HepG2 (cell line): ENCODE measurements around the gene ANKRD11. TPM values are rescaled to one million over a fixed set of nuclear protein-coding genes. Genes with fewer than 3 reads are reported as not detected.
A peak's percentile ranks its signal among the peaks of the same experiment; 100 is the strongest.

Experiments used
- ATM ChIP-seq: fragments of 450-650 bp; IDR thresholded peaks from 2 replicates; pipeline ENCODE4 v1.7.1; 2017; ENCODE audit warnings: mild to moderate bottlenecking, borderline replicate concordance
- BCL6 ChIP-seq: IDR thresholded peaks from 2 replicates; pipeline ENCODE4 v1.6.1; 2016; ENCODE audit warnings: missing genetic modification reagents, missing compliant biosample characterization
- GATAD2A ChIP-seq: IDR thresholded peaks from 2 replicates; pipeline ENCODE4 v1.6.1; 2016
- KAT7 ChIP-seq: IDR thresholded peaks from 2 replicates; pipeline ENCODE4 v1.6.1; 2018; ENCODE audit warnings: borderline replicate concordance, missing compliant biosample characterization
- MTA1 ChIP-seq: sonication (generic); formaldehyde crosslinking; IDR thresholded peaks from 2 replicates; pipeline ENCODE4 v1.4.0; 2020; ENCODE audit warnings: missing genetic modification reagents, mild to moderate bottlenecking, borderline replicate concordance
- NFIC ChIP-seq: IDR thresholded peaks from 2 replicates; pipeline ENCODE4 v1.6.1; 2012; ENCODE audit warnings: mild to moderate bottlenecking, low read length, inconsistent platforms
- TCF7L2 ChIP-seq: IDR thresholded peaks from 2 replicates; pipeline ENCODE4 v1.6.1; 2011; ENCODE audit warnings: mild to moderate bottlenecking, low read depth, low read length, moderate library complexity
- TFDP1 ChIP-seq: IDR thresholded peaks from 2 replicates; pipeline ENCODE4 v1.6.1; 2016; ENCODE audit warnings: missing compliant biosample characterization, missing genetic modification reagents, borderline replicate concordance
- THAP11 ChIP-seq: IDR thresholded peaks from 2 replicates; pipeline ENCODE4 v1.6.1; 2016; ENCODE audit warnings: missing biosample characterization, missing genetic modification reagents
- ZFP62 ChIP-seq: sonication (generic); formaldehyde crosslinking; IDR thresholded peaks from 2 replicates; pipeline ENCODE4 v1.4.0; 2020; ENCODE audit warnings: missing genetic modification reagents
- polyA plus RNA-seq, 8 experiments: library from polyadenylated mRNA; depleted of rRNA in 3 of 8; stranded (reverse) in 7 of 8; unstranded in 1 of 8; fragments of >200 nt; fragmentation: Illumina TruSeq in 4 of 8; extraction: Trizol in 4 of 8; gene quantifications; 2 replicates each; pipeline versions ENCODE4 v1.2.1 to v1.2.3, GENCODE V29; 2011 to 2016; ENCODE audit warnings: low read depth in 4 of 8, missing spikeins in 1 of 8, mixed read lengths in 1 of 8; ENCODE audit not compliant: insufficient read depth in 1 of 8
- total RNA-seq, 5 experiments: library from RNA; depleted of rRNA; stranded (reverse); fragments of >200 nt; fragmentation: Illumina TruSeq; extraction: Trizol; gene quantifications; 2 replicates each; pipeline ENCODE4 v1.2.3, GENCODE V29; 2016; ENCODE audit warnings: low read depth in 1 of 5
- TF ChIP-seq, protein P1 (sequence below): sonication (generic); formaldehyde crosslinking; IDR thresholded peaks from 2 replicates; pipeline ENCODE4 v1.5.0; 2020; ENCODE audit warnings: mild to moderate bottlenecking, missing genetic modification reagents
- TF ChIP-seq, protein P2 (sequence below): sonication (generic); formaldehyde crosslinking; IDR thresholded peaks from one replicate; pipeline ENCODE4 v1.5.1; 2020; ENCODE audit warnings: mild to moderate bottlenecking, missing genetic modification reagents; ENCODE audit errors: not compliant biosample characterization
- TF ChIP-seq, protein P3 (sequence below): sonication (generic); formaldehyde crosslinking; IDR thresholded peaks from 2 replicates; pipeline ENCODE4 v1.4.0; 2020; ENCODE audit warnings: missing genetic modification reagents

ANKRD11 gene
- total and polyA plus RNA-seq, 2 of the 13 experiments (the other 11 are each of a cell fraction or from before 2014, with no cell fraction given): 21.4 to 38.4 TPM

DNA sequence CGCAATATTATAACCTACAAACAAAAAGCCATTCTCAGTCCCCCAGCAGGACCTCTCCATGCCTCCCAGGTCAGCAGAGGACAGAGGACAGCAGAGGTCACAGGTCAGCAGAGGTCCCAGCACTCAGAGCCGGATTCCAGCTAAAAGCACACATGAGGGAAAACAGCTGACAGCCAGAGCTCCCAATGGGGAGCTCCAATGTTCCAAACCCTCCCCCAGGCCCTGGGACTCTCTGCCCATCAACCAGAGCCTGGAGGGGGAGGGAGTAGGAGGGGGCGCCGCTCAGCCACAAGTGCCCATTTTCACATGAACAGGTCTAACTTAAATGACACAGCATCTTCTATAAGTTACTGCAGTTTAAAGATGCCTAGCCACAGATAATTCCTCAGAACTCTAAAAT lies 77.5 kb downstream of the ANKRD11 start (continued):
- TF ChIP-seq GATAD2A (CRISPR knock-in tag) (0 out of 2 replicates have a peak, but pooled peaks have one; percentile 28), TCF7L2 (no peak), MTA1 (0 out of 2 replicates have a peak, but pooled peaks have one; percentile 16), THAP11 (CRISPR knock-in tag) (no peak), BCL6 (CRISPR knock-in tag) (peak; percentile 65), TFDP1 (CRISPR knock-in tag) (no peak), KAT7 (CRISPR knock-in tag) (no peak), ATM (no peak), ZFP62 (CRISPR knock-in tag) (no peak), NFIC (peak; percentile 48; the same call in 1 of the 2 replicates)
- TF ChIP-seq, protein P1, sequence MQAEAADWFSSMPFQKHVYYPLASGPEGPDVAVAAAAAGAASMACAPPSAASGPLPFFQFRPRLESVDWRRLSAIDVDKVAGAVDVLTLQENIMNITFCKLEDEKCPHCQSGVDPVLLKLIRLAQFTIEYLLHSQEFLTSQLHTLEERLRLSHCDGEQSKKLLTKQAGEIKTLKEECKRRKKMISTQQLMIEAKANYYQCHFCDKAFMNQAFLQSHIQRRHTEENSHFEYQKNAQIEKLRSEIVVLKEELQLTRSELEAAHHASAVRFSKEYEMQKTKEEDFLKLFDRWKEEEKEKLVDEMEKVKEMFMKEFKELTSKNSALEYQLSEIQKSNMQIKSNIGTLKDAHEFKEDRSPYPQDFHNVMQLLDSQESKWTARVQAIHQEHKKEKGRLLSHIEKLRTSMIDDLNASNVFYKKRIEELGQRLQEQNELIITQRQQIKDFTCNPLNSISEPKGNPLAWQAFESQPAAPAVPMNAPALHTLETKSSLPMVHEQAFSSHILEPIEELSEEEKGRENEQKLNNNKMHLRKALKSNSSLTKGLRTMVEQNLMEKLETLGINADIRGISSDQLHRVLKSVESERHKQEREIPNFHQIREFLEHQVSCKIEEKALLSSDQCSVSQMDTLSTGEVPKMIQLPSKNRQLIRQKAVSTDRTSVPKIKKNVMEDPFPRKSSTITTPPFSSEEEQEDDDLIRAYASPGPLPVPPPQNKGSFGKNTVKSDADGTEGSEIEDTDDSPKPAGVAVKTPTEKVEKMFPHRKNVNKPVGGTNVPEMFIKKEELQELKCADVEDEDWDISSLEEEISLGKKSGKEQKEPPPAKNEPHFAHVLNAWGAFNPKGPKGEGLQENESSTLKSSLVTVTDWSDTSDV (CRISPR knock-in tag): no peak
- TF ChIP-seq, protein P2, sequence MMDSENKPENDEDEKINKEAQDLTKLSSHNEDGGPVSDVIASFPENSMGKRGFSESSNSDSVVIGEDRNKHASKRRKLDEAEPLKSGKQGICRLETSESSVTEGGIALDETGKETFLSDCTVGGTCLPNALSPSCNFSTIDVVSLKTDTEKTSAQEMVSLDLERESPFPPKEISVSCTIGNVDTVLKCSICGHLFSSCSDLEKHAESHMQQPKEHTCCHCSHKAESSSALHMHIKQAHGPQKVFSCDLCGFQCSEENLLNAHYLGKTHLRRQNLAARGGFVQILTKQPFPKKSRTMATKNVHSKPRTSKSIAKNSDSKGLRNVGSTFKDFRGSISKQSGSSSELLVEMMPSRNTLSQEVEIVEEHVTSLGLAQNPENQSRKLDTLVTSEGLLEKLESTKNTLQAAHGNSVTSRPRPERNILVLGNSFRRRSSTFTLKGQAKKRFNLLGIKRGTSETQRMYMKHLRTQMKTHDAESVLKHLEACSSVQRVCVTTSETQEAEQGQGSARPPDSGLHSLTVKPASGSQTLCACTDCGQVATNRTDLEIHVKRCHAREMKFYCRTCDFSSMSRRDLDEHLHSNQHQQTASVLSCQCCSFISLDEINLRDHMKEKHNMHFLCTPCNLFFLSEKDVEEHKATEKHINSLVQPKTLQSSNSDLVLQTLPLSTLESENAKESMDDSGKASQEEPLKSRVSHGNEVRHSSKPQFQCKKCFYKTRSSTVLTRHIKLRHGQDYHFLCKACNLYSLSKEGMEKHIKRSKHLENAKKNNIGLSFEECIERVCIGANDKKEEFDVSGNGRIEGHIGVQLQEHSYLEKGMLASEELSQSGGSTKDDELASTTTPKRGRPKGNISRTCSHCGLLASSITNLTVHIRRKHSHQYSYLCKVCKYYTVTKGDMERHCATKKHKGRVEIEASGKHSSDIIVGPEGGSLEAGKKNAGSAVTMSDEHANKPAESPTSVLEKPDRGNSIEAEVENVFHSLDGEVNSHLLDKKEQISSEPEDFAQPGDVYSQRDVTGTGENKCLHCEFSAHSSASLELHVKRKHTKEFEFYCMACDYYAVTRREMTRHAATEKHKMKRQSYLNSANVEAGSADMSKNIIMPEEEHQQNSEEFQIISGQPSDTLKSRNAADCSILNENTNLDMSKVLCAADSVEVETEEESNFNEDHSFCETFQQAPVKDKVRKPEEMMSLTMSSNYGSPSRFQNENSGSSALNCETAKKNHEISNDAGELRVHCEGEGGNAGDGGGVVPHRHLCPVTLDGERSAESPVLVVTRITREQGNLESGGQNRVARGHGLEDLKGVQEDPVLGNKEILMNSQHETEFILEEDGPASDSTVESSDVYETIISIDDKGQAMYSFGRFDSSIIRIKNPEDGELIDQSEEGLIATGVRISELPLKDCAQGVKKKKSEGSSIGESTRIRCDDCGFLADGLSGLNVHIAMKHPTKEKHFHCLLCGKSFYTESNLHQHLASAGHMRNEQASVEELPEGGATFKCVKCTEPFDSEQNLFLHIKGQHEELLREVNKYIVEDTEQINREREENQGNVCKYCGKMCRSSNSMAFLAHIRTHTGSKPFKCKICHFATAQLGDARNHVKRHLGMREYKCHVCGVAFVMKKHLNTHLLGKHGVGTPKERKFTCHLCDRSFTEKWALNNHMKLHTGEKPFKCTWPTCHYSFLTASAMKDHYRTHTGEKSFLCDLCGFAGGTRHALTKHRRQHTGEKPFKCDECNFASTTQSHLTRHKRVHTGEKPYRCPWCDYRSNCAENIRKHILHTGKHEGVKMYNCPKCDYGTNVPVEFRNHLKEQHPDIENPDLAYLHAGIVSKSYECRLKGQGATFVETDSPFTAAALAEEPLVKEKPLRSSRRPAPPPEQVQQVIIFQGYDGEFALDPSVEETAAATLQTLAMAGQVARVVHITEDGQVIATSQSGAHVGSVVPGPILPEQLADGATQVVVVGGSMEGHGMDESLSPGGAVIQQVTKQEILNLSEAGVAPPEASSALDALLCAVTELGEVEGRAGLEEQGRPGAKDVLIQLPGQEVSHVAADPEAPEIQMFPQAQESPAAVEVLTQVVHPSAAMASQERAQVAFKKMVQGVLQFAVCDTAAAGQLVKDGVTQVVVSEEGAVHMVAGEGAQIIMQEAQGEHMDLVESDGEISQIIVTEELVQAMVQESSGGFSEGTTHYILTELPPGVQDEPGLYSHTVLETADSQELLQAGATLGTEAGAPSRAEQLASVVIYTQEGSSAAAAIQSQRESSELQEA: no peak
- TF ChIP-seq, protein P3, sequence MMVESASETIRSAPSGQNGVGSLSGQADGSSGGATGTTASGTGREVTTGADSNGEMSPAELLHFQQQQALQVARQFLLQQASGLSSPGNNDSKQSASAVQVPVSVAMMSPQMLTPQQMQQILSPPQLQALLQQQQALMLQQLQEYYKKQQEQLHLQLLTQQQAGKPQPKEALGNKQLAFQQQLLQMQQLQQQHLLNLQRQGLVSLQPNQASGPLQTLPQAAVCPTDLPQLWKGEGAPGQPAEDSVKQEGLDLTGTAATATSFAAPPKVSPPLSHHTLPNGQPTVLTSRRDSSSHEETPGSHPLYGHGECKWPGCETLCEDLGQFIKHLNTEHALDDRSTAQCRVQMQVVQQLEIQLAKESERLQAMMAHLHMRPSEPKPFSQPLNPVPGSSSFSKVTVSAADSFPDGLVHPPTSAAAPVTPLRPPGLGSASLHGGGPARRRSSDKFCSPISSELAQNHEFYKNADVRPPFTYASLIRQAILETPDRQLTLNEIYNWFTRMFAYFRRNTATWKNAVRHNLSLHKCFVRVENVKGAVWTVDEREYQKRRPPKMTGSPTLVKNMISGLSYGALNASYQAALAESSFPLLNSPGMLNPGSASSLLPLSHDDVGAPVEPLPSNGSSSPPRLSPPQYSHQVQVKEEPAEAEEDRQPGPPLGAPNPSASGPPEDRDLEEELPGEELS: peak; percentile 32; the same call in 1 of the 2 replicates
- TF ChIP-seq, all 625 proteins: peak for 67
